Suprapubic skin (tissue), 4 donors: ENCODE results near the gene SLC22A4. TPM values are rescaled to one million over a fixed set of nuclear protein-coding genes. Genes with fewer than 3 reads are reported as not detected.

Experiments used
- DNase-seq, 2 donors: peaks; one replicate each; pipeline ENCODE4 v3.0.0-alpha.2; 2019; ENCODE audit warnings: low spot score in 2 of 2
- H3K27ac ChIP-seq: fragments of 200-600 bp; sonication (generic); one replicate; pipeline ENCODE4 v1.5.1; 2019
- H3K27me3 ChIP-seq: fragments of 200-600 bp; sonication (generic); one replicate; pipeline ENCODE4 v1.5.1; 2019
- H3K36me3 ChIP-seq: fragments of 200-600 bp; sonication (generic); one replicate; pipeline ENCODE4 v1.5.1; 2019
- H3K4me1 ChIP-seq: fragments of 200-600 bp; sonication (generic); one replicate; pipeline ENCODE4 v1.5.1; 2019
- H3K4me3 ChIP-seq: fragments of 200-600 bp; sonication (generic); one replicate; pipeline ENCODE4 v1.5.1; 2019; ENCODE audit warnings: mild to moderate bottlenecking
- H3K9me3 ChIP-seq: fragments of 200-600 bp; sonication (generic); one replicate; pipeline ENCODE4 v1.5.1; 2019
- EP300 ChIP-seq: sonication (generic); formaldehyde crosslinking; IDR thresholded peaks from one replicate; pipeline ENCODE4 v1.6.1; 2017; ENCODE audit warnings: antibody characterized with exemption
- POLR2A ChIP-seq, 2 donors: fragments of 450-650 bp; IDR thresholded peaks; one replicate each; pipeline ENCODE4 v1.6.1; 2017; ENCODE audit warnings: antibody characterized with exemption in 2 of 2, mild to moderate bottlenecking in 2 of 2, moderate library complexity in 2 of 2
- POLR2AphosphoS5 ChIP-seq, 3 donors: sonication (generic); formaldehyde crosslinking; IDR thresholded peaks; one replicate each; pipeline ENCODE4 v1.6.1; 2017; ENCODE audit warnings: antibody characterized with exemption in 3 of 3
- WGBS: methylation state at CpG from one replicate; pipeline ENCODE4 v1.1.5; 2018; 5-methylcytosine and 5-hydroxymethylcytosine counted together
- total RNA-seq, 4 donors: library from RNA; depleted of rRNA; stranded (reverse); fragments of >200 nt; gene quantifications; one replicate each; pipeline ENCODE4 v1.1.0, GENCODE V29; 2016
- TF ChIP-seq, protein P1 (sequence below), 2 donors: fragments of 200-600 bp in 1 of 2; fragments of 450-650 bp in 1 of 2; sonication (generic) in 1 of 2; IDR thresholded peaks; one replicate each; pipeline ENCODE4 v1.5.1; 2016 to 2019; ENCODE audit warnings: antibody characterized with exemption in 2 of 2, mild to moderate bottlenecking in 1 of 2, moderate library complexity in 1 of 2

SLC22A4 gene
- total RNA-seq, 4 donors from 2014 or later: 0.32 to 1.9 (median 1.3) TPM

- TF ChIP-seq EP300 (no peak), POLR2AphosphoS5 (IDR thresholded peaks at IDR 0.05) (no peak), POLR2A (IDR thresholded peaks at IDR 0.05) (no peak)
- TF ChIP-seq, protein P1, sequence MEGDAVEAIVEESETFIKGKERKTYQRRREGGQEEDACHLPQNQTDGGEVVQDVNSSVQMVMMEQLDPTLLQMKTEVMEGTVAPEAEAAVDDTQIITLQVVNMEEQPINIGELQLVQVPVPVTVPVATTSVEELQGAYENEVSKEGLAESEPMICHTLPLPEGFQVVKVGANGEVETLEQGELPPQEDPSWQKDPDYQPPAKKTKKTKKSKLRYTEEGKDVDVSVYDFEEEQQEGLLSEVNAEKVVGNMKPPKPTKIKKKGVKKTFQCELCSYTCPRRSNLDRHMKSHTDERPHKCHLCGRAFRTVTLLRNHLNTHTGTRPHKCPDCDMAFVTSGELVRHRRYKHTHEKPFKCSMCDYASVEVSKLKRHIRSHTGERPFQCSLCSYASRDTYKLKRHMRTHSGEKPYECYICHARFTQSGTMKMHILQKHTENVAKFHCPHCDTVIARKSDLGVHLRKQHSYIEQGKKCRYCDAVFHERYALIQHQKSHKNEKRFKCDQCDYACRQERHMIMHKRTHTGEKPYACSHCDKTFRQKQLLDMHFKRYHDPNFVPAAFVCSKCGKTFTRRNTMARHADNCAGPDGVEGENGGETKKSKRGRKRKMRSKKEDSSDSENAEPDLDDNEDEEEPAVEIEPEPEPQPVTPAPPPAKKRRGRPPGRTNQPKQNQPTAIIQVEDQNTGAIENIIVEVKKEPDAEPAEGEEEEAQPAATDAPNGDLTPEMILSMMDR (IDR thresholded peaks at IDR 0.05): no peak
- peak within 1 kb of the TSS; percentile 60 for H3K4me3 ChIP-seq
- WGBS: 54% methylated on average over 15 of the region's 88 CpGs
These were observed 36.8 kb upstream of the SLC22A4 start, which contains the start of gene PDLIM4 for GRCh38 chr5:132257131-132258101. PDLIM4 (plus strand) TSS chr5:132257696; CDS start chr5:132257735, 39 bp downstream.

DNA sequence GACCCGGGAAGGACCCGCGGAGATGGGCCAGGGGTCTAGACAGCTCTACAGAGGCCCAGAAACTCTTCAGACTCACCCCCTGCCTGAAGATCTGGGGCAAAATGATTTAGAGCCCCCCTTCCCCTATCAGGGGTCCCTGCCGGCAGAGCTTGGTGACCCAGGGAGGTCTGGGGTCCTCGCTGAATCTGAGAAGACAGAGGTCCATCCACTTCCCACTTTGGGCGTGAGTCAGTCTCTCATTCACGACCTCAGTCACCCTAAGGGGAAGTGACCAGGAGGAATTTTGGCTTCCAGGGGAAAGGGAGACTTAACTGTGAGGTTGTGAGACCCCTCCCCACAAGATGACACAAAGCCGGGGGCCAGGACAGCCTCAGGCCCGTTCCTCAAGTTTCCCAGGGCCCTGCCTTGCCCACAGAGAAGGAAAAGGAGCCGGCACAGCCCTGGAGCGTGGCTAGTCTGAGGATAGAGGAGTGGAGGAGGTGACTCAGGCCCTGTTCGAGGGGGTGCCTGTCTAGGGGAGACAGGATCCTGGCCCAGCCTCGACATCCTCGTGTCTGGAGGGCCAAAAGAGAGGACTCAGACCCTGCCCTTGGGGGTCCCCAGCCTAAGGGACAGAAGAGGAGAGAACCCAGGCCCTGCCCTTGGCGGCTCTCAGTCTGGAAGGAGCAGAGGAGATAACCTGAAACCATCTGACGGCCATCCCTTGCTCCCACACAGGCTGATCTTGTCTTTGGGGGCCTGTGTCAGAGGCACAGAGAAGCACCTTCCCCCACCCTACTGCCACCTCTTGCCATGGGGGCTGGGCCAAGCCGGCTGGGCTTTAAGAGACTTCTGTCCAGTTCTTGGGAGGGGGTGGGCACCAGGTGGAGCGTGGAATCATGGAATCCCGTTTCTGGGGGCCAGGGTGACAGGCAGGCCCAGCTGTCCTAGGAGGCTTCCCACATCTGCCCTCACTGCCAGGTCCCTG is 35.8 kb upstream of the SLC22A4 start:
- Histone ChIP-seq H3K4me3 (peak overlapping the region; percentile 60), H3K27me3 (no peaks in the 10 kb centered on the region), H3K9me3 (no peaks in the 10 kb centered on the region), H3K27ac (peak overlapping the region; percentile 91), H3K36me3 (peaks cover 10% of the 10 kb centered on the region), H3K4me1 (peaks cover 84% of the 10 kb centered on the region)
- TF ChIP-seq, protein P1 (IDR thresholded peaks at IDR 0.05): no peak
- no peak for TF ChIP-seq EP300
- no peak for TF ChIP-seq POLR2A (IDR thresholded peaks at IDR 0.05)
- TF ChIP-seq POLR2AphosphoS5 (IDR thresholded peaks at IDR 0.05): no peak
- 20% methylated on average over 16 of the region's 19 CpGs for WGBS
- DNase-seq: peak; percentile 78 to 84

More at GRCh38 chr5:132257131-132258101, 36.8 kb upstream of the SLC22A4 start, which contains the start of gene PDLIM4:
- Histone ChIP-seq H3K27me3 (no peaks in the 10 kb centered on the region), H3K4me1 (peaks cover 84% of the 10 kb centered on the region), H3K36me3 (peaks cover 3% of the 10 kb centered on the region), H3K27ac (peak within 1 kb of the TSS; percentile 91), H3K9me3 (no peaks in the 10 kb centered on the region)
- DNase-seq: peak; percentile 77 to 80

DNA sequence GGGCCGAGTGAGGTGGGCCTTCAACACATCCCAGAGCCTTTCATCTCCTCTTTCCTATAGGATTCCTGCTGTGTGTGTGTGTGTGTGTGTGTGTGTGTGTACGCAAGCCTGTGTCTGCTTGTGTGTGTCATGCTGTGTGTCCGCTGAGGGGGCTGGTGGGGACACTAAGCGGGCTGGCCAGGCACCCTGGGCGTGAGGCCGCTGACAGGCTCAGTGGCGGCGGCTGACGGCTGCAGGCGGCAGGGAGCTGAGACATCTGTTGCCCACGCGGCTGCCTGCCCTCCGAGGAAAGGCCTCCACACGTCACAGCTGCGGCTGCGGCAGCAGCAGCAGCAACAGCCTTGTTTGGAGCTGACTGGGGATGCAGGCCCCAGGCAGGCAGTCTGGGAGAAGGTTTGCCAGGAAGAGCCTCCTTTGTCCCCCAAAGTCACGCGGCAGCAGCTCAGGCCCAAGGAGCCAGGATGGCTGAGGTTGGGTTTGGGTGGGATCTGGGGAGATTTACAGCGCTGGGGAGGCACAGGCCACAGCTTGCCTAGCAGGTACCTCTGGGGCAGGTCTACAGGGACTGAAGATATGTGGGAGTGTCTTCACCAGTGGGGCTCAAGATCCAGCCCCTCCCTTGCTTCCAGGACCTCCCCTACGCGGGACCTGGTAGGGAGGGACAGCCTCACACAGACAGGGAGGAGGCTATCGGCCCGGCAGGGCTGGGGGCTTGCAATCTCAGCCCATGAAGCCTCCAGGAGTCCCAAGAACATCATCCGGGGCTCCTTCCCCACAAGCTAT is 34.9 kb upstream of the SLC22A4 start:
- H3K36me3 ChIP-seq: peaks cover 16% of the 10 kb centered on the region
- H3K9me3 ChIP-seq: no peaks in the 10 kb centered on the region
- peak; percentile 87 to 90 for DNase-seq
- H3K4me3 ChIP-seq: peak overlapping the region; percentile 60
- no peaks in the 10 kb centered on the region for H3K27me3 ChIP-seq
- 23% methylated on average over 13 of the region's 24 CpGs for WGBS
- peaks cover 84% of the 10 kb centered on the region for H3K4me1 ChIP-seq
- H3K27ac ChIP-seq: peak overlapping the region; percentile 91
- TF ChIP-seq POLR2A (IDR thresholded peaks at IDR 0.05) (peak in 1 of 2 donors; percentile 22), POLR2AphosphoS5 (IDR thresholded peaks at IDR 0.05) (peak in 1 of 3 donors; percentile 74), EP300 (peak; percentile 26)
- TF ChIP-seq, protein P1 (IDR thresholded peaks at IDR 0.05): no peak

DNA sequence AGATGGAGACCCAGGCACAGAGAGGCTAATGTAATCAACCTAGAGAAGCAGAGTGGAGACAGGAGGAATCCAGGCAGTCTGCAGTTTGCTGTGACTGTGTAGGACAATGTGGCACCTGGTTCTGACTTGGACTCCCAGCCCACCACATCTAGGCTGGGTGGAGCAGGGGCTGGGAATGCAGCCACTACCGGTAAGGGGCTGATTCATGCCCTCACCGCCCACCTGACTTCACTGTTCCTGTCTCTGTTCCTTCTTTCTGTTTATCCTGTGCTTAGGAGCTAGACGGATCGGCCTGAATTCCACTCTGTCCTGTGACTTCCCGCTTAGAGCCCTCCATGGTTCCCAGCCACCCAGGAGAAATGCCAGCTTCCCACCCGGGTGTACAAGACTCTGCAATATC is 34.1 kb upstream of the SLC22A4 start:
- H3K27ac ChIP-seq: peak overlapping the region; percentile 91
- peaks cover 21% of the 10 kb centered on the region for H3K36me3 ChIP-seq
- peak overlapping the region; percentile 60 for H3K4me3 ChIP-seq
- peak in 1 of 2 donors; percentile 61 for DNase-seq
- H3K4me1 ChIP-seq: peaks cover 84% of the 10 kb centered on the region
- H3K27me3 ChIP-seq: no peaks in the 10 kb centered on the region
- TF ChIP-seq EP300 (peak; percentile 62), POLR2AphosphoS5 (IDR thresholded peaks at IDR 0.05) (no peak), POLR2A (IDR thresholded peaks at IDR 0.05) (no peak)
- TF ChIP-seq, protein P1 (IDR thresholded peaks at IDR 0.05): no peak
- no peaks in the 10 kb centered on the region for H3K9me3 ChIP-seq
- 49% methylated on average over 5 of the region's 6 CpGs for WGBS
